Measurements from ENCODE around the gene PNPLA7. TPM values are rescaled to one million over a fixed set of nuclear protein-coding genes. Genes with fewer than 3 reads are reported as not detected.

The PNPLA7 gene
- total and polyA plus RNA-seq, 2 of the 4 experiments (the other 2 are of a cell fraction): under 0.01 to 0.89 TPM

GRCh38 chr9:137492464-137493363 is 57.5 kb downstream of the PNPLA7 start:
- intact Hi-C loops (cut with micrococcal nuclease): no loop called here
- Histone ChIP-seq H4K8ac (ENCODE audit: low read depth in 2 of 2, low read length in 2 of 2) (no peak overlapping the region), H2BK120ac (ENCODE audit: low read depth, low read length) (no peak overlapping the region), H3K9me3 (ENCODE audit: control insufficient read depth, insufficient read depth, low read length) (peaks cover 4% of the 10 kb centered on the region; the same call in 1 of the 2 replicates), H2AFZ (replicated peaks; ENCODE audit: low read length, poor library complexity) (no peak overlapping the region), H3K4me3 (ENCODE audit: insufficient read depth, low read depth, low read length) (no peak overlapping the region), H3K27me3 (ENCODE audit: control insufficient read depth, insufficient read depth, low read length) (peaks cover 20% of the 10 kb centered on the region), H2AK5ac (ENCODE audit: low read depth, low read length) (no peak overlapping the region), H4K91ac (ENCODE audit: insufficient read depth, low read depth, low read length) (no peak overlapping the region), H3K14ac (replicated peaks; ENCODE audit: low read depth, low read length) (no peak overlapping the region), H3K9me1 (ENCODE audit: insufficient read depth, low read length) (no peaks in the 10 kb centered on the region; the same call in 1 of the 2 replicates), H3K18ac (ENCODE audit: low read depth, low read length) (no peak overlapping the region), H3K36me3 (ENCODE audit: control insufficient read depth, insufficient read depth, low read length) (no peaks in the 10 kb centered on the region), H2AK9ac (replicated peaks; ENCODE audit: low read depth, low read length, poor library complexity) (no peak overlapping the region), H3K79me1 (ENCODE audit: low read depth in 1 of 2, low read length in 2 of 2) (no peaks in the 10 kb centered on the region), H4K20me1 (ENCODE audit: insufficient read depth, low read length) (peaks cover 6% of the 10 kb centered on the region; the same call in 1 of the 2 replicates), H2BK20ac (ENCODE audit: low read depth, low read length) (no peak overlapping the region), H3K27ac (ENCODE audit: insufficient read depth, low read length) (no peak overlapping the region), H3K23ac (ENCODE audit: low read depth, low read length) (no peak overlapping the region), H2BK5ac (ENCODE audit: low read depth, low read length, poor library complexity, severe bottlenecking) (no peak overlapping the region), H3K4me2 (ENCODE audit: low read depth, low read length) (no peak overlapping the region), H3K4ac (ENCODE audit: low read depth, low read length) (no peak overlapping the region), H3K4me1 (ENCODE audit: control insufficient read depth, insufficient read depth, low read length) (peaks cover 2% of the 10 kb centered on the region; the same call in 1 of the 2 replicates), H2BK15ac (ENCODE audit: low read depth, low read length) (no peak overlapping the region), H3K9ac (ENCODE audit: low read depth, low read length) (no peak overlapping the region), H4K5ac (ENCODE audit: low read depth, low read length) (no peak overlapping the region), H3K56ac (ENCODE audit: extremely low read depth, insufficient read depth, low read length) (no peak overlapping the region)
- in situ Hi-C loops (cut with MboI; ENCODE audit: low sequenced_read_pairs): no loop called here
- ATAC-seq (ENCODE audit: low read depth) (no peak), DNase-seq (no peak)
- no TSS peak for BruUV-seq (replicated peaks)
- ChIA-PET CTCF (no interaction called here), POLR2A (ENCODE audit: unreplicated experiment) (no interaction called here)
- dilution Hi-C loops (cut with HindIII; ENCODE audit: low sequenced_read_pairs, unreplicated experiment): no loop called here
- WGBS, 2 experiments (ENCODE audit: extremely low coverage in 2 of 2, insufficient read length in 1 of 2): 88% methylated on average over 7 of the region's 20 CpGs; no CpG with 5 or more reads in 1 of the 2 experiments
- no peak for TF ChIP-seq RCOR1 (IDR thresholded peaks at IDR 0.05; ENCODE audit: insufficient replicate concordance, low read length)
- TF ChIP-seq CTCF (conservative IDR thresholded peaks at IDR 0.05; ENCODE audit: low read depth, low read length): no peak
- no peak for TF ChIP-seq MAZ (IDR thresholded peaks at IDR 0.05; ENCODE audit: borderline replicate concordance, low read depth, low read length)
- no peak for TF ChIP-seq USF2 (IDR thresholded peaks at IDR 0.05; ENCODE audit: low read depth, low read length)
- TF ChIP-seq MAFK (IDR thresholded peaks at IDR 0.05; ENCODE audit: low read depth, low read length): no peak
- no peak for TF ChIP-seq RFX5 (IDR thresholded peaks at IDR 0.05; ENCODE audit: low read depth, low read length)
- no peak for TF ChIP-seq ELK1 (IDR thresholded peaks at IDR 0.05; ENCODE audit: borderline replicate concordance, low read depth, low read length)
- no peak for TF ChIP-seq MXI1 (IDR thresholded peaks at IDR 0.05; ENCODE audit: borderline replicate concordance, low read depth, low read length)
- TF ChIP-seq RAD21 (IDR thresholded peaks at IDR 0.05; ENCODE audit: low read length): no peak
- TF ChIP-seq CHD1 (IDR thresholded peaks at IDR 0.05; ENCODE audit: low read depth, low read length): no peak
- no peak for TF ChIP-seq SMC3 (IDR thresholded peaks at IDR 0.05; ENCODE audit: low read depth, low read length)
- no peak for TF ChIP-seq POLR2A (IDR thresholded peaks at IDR 0.05; ENCODE audit: low read depth, low read length)
- no peak for TF ChIP-seq CEBPB (IDR thresholded peaks at IDR 0.05; ENCODE audit: low read depth, low read length)
- TF ChIP-seq FOS (IDR thresholded peaks at IDR 0.05; ENCODE audit: low read depth, low read length): no peak
- no peak for TF ChIP-seq NFE2L2 (IDR thresholded peaks at IDR 0.05; ENCODE audit: low read depth, low read length)

All from IMR-90 (cell line).